SK-N-SH (cell line): ENCODE results near the gene ZMYND8. TPM values are rescaled to one million over a fixed set of nuclear protein-coding genes. Genes with fewer than 3 reads are reported as not detected.

Experiments used
- CTCF ChIA-PET: fragments of 300-600, 350-600 bp; formaldehyde crosslinking; extraction: SDS; loops from one replicate; lab custom pipeline; 2021; lab: Yijun Ruan, JAX
- POLR2A ChIA-PET: fragments of 350-600 bp; sonication (Branson Sonifier 250); formaldehyde crosslinking; extraction: SDS; loops from one replicate; lab custom pipeline; 2020; ENCODE audit warnings: antibody characterized with exemption, inconsistent platforms; lab: Yijun Ruan, JAX
- DNase-seq: peaks from one replicate; pipeline ENCODE4 v3.0.0; 2012
- H2AFZ ChIP-seq: fragments of 200-600 bp; sonication (generic); 2 replicates; pipeline ENCODE4 v1.8.1; 2016; ENCODE audit warnings: antibody characterized with exemption, mild to moderate bottlenecking, low read depth
- H3F3A ChIP-seq: fragments of 200-600 bp; sonication (generic); replicated peaks from 2 replicates; pipeline ENCODE3; 2016; ENCODE audit warnings: antibody characterized with exemption, mild to moderate bottlenecking; ENCODE audit not compliant: insufficient read depth
- H3K27ac ChIP-seq, 2 experiments: fragments of 200-500 bp in 1 of 2; fragments of 200-600 bp in 1 of 2; sonication (Bioruptor generic) in 1 of 2; sonication (generic), shearing (Covaris generic) in 1 of 2; 2 replicates each; pipeline versions ENCODE4 v1.5.1 to v1.6.1; 2014 to 2016; ENCODE audit warnings: low read depth in 2 of 2, inconsistent platforms in 1 of 2, low read length in 1 of 2, mild to moderate bottlenecking in 1 of 2, mixed read lengths in 1 of 2
- H3K27me3 ChIP-seq: fragments of 200-600 bp; sonication (generic), shearing (Covaris generic); 2 replicates; pipeline ENCODE4 v1.6.1; 2016; ENCODE audit warnings: mixed run types; ENCODE audit not compliant: insufficient read depth
- H3K36me3 ChIP-seq, 2 experiments: fragments of 200-500 bp in 1 of 2; fragments of 200-600 bp in 1 of 2; sonication (Bioruptor generic) in 1 of 2; sonication (generic) in 1 of 2; replicated peaks in 1 of 2; 2 replicates each; pipeline versions ENCODE3 to v1.5.1; 2014 to 2016; ENCODE audit warnings: low read length in 1 of 2, mild to moderate bottlenecking in 1 of 2; ENCODE audit not compliant: insufficient read depth in 2 of 2, control insufficient read depth in 1 of 2
- H3K4me1 ChIP-seq, 2 experiments: fragments of 200-500 bp in 1 of 2; fragments of 200-600 bp in 1 of 2; sonication (Bioruptor generic) in 1 of 2; sonication (generic), shearing (Covaris generic) in 1 of 2; 2 replicates each; pipeline versions ENCODE4 v1.5.1 to v1.6.1; 2014 to 2016; ENCODE audit warnings: low read depth in 1 of 2, low read length in 1 of 2, mixed run types in 1 of 2; ENCODE audit not compliant: insufficient read depth in 2 of 2, control insufficient read depth in 1 of 2
- H3K4me2 ChIP-seq: fragments of 200-600 bp; sonication (generic), shearing (Covaris generic); 2 replicates; pipeline ENCODE4 v1.6.1; 2017; ENCODE audit warnings: mixed run types
- H3K4me3 ChIP-seq, 2 experiments: fragments of 200-500 bp in 1 of 2; fragments of 200-600 bp in 1 of 2; sonication (Bioruptor generic) in 1 of 2; sonication (generic), shearing (Covaris generic) in 1 of 2; 2 replicates each; pipeline versions ENCODE4 v1.5.1 to v1.8.1; 2014 to 2016; ENCODE audit warnings: low read depth in 2 of 2, inconsistent platforms in 1 of 2, low read length in 1 of 2, mild to moderate bottlenecking in 1 of 2, mixed read lengths in 1 of 2, moderate library complexity in 1 of 2
- H3K79me2 ChIP-seq: fragments of 200-600 bp; sonication (generic); 2 replicates; pipeline ENCODE4 v1.8.1; 2017; ENCODE audit warnings: mild to moderate bottlenecking; ENCODE audit not compliant: insufficient read depth
- H3K9ac ChIP-seq: fragments of 200-600 bp; sonication (generic); 2 replicates; pipeline ENCODE4 v1.6.1; 2017; ENCODE audit warnings: mixed run types
- H3K9me2 ChIP-seq: fragments of 200-600 bp; sonication (generic); 2 replicates; pipeline ENCODE4 v1.6.1; 2017; ENCODE audit warnings: mixed run types
- H3K9me3 ChIP-seq: fragments of 200-600 bp; sonication (generic); 2 replicates; pipeline ENCODE4 v1.6.1; 2017; ENCODE audit warnings: mixed run types, mild to moderate bottlenecking, moderate library complexity
- H4K20me1 ChIP-seq: fragments of 200-600 bp; sonication (generic); 2 replicates; pipeline ENCODE4 v1.6.1; 2017; ENCODE audit warnings: mild to moderate bottlenecking, mixed run types; ENCODE audit not compliant: insufficient read depth
- CHD2 ChIP-seq: fragments of 150-350 bp; IDR thresholded peaks from 2 replicates; pipeline ENCODE4 v1.6.1; 2018; ENCODE audit warnings: low read length; ENCODE audit not compliant: partially characterized antibody
- CTCF ChIP-seq: fragments of 200-600 bp; sonication (generic); IDR thresholded peaks from 2 replicates; pipeline ENCODE4 v1.6.1; 2017; ENCODE audit warnings: antibody characterized with exemption, mild to moderate bottlenecking, moderate library complexity
- ELF1 ChIP-seq: IDR thresholded peaks from 2 replicates; pipeline ENCODE4 v1.4.0; 2012
- EP300 ChIP-seq, 2 experiments: IDR thresholded peaks; 2 replicates each; pipeline versions ENCODE4 v1.4.0 to v1.6.1; 2012; ENCODE audit warnings: borderline replicate concordance in 1 of 2, low read depth in 1 of 2, low read length in 1 of 2
- FOSL2 ChIP-seq: IDR thresholded peaks from 2 replicates; pipeline ENCODE4 v1.4.0; 2012; ENCODE audit warnings: low read depth, mild to moderate bottlenecking, moderate library complexity, borderline replicate concordance
- GABPA ChIP-seq: IDR thresholded peaks from 2 replicates; pipeline ENCODE4 v1.4.0; 2012; ENCODE audit warnings: low read depth, mild to moderate bottlenecking
- GATA2 ChIP-seq: sonication (generic); formaldehyde crosslinking; IDR thresholded peaks from 2 replicates; pipeline ENCODE4 v1.5.0; 2020; ENCODE audit warnings: mild to moderate bottlenecking, missing genetic modification reagents
- IRF3 ChIP-seq: fragments of 150-350 bp; IDR thresholded peaks from 2 replicates; pipeline ENCODE4 v1.6.1; 2016; ENCODE audit warnings: mild to moderate bottlenecking, low read depth, low read length
- JUND ChIP-seq: IDR thresholded peaks from 2 replicates; pipeline ENCODE4 v1.4.0; 2012
- MEF2A ChIP-seq: IDR thresholded peaks from 2 replicates; pipeline ENCODE4 v1.4.0; 2012; ENCODE audit warnings: low read depth, borderline replicate concordance
- MXI1 ChIP-seq: IDR thresholded peaks from 2 replicates; pipeline ENCODE4 v1.6.1; 2012; ENCODE audit warnings: mild to moderate bottlenecking, low read depth, low read length, improper control_type of control experiment
- NRF1 ChIP-seq: IDR thresholded peaks from 2 replicates; pipeline ENCODE4 v1.6.1; 2012; ENCODE audit warnings: low read depth, mild to moderate bottlenecking, low read length
- POLR2AphosphoS5 ChIP-seq: IDR thresholded peaks from 2 replicates; pipeline ENCODE4 v1.6.1; 2012; ENCODE audit warnings: low read depth, low read length
- RAD21 ChIP-seq: IDR thresholded peaks from 2 replicates; pipeline ENCODE4 v1.6.1; 2012; ENCODE audit warnings: mild to moderate bottlenecking, low read length
- RCOR1 ChIP-seq: fragments of 150-350 bp; IDR thresholded peaks from 2 replicates; pipeline ENCODE4 v1.6.1; 2017; ENCODE audit warnings: antibody characterized with exemption, low read length
- RFX5 ChIP-seq: IDR thresholded peaks from 2 replicates; pipeline ENCODE4 v1.6.1; 2012; ENCODE audit warnings: mild to moderate bottlenecking, improper control_type of control experiment, low read length
- RXRA ChIP-seq: IDR thresholded peaks from 2 replicates; pipeline ENCODE4 v1.4.0; 2012; ENCODE audit warnings: low read depth, mild to moderate bottlenecking, borderline replicate concordance
- SIN3A ChIP-seq: IDR thresholded peaks from 2 replicates; pipeline ENCODE4 v1.6.1; 2012; ENCODE audit warnings: low read depth, mild to moderate bottlenecking, low read length, moderate library complexity, borderline replicate concordance
- SMC3 ChIP-seq: IDR thresholded peaks from 2 replicates; pipeline ENCODE4 v1.6.1; 2012; ENCODE audit warnings: low read depth, low read length, improper control_type of control experiment
- TCF12 ChIP-seq: IDR thresholded peaks from 2 replicates; pipeline ENCODE4 v1.4.0; 2012
- TEAD4 ChIP-seq: IDR thresholded peaks from 2 replicates; pipeline ENCODE4 v1.4.0; 2012; ENCODE audit warnings: mild to moderate bottlenecking, borderline replicate concordance; ENCODE audit not compliant: insufficient read depth
- ZBTB33 ChIP-seq: IDR thresholded peaks from 2 replicates; pipeline ENCODE4 v1.4.0; 2012; ENCODE audit warnings: low read depth, borderline replicate concordance
- WGBS: methylation state at CpG from one replicate; pipeline ENCODE4 v1.1.6; 2017; ENCODE audit warnings: low lambda C conversion rate; 5-methylcytosine and 5-hydroxymethylcytosine counted together
- polyA plus RNA-seq, 3 experiments: library from polyadenylated mRNA; depleted of rRNA; stranded (reverse); fragments of >200 nt; gene quantifications; 2 replicates each; pipeline ENCODE4 v1.2.3, GENCODE V29; 2012
- TF ChIP-seq, protein P1 (sequence below): IDR thresholded peaks from 2 replicates; pipeline ENCODE4; 2012
- TF ChIP-seq, protein P2 (sequence below): IDR thresholded peaks from 2 replicates; pipeline ENCODE4 v1.4.0; 2012; ENCODE audit warnings: low read depth, borderline replicate concordance
- TF ChIP-seq, protein P3 (sequence below): fragments of 150-350 bp; IDR thresholded peaks from 2 replicates; pipeline ENCODE4 v1.6.1; 2017; ENCODE audit warnings: antibody characterized with exemption, low read length, low read depth, borderline replicate concordance

The ZMYND8 gene
- polyA plus RNA-seq, 1 of the 3 experiments (the other 2 are of a cell fraction): 25.3 TPM

GRCh38 chr20:47196091-47197081 lies 160.1 kb downstream of the ZMYND8 start:
- no peak overlapping the region for H3K4me2 ChIP-seq
- ChIA-PET POLR2A (interaction anchor here (1.0 kb wide), 1 partner anchor 305 kb away, joined by 3 read pairs; the partner anchor contains the start of gene NCOA3), CTCF (interaction anchor here (0.6 to 16.2 kb wide), 40 partner anchors 9 to 1386 kb away, joined by 3 to 323 read pairs (median 4); no protein-coding TSS in a partner anchor)
- H3K36me3 ChIP-seq: no peaks in the 10 kb centered on the region
- H3K79me2 ChIP-seq: no peaks in the 10 kb centered on the region
- H3K27me3 ChIP-seq: no peaks in the 10 kb centered on the region
- peak; percentile 83 for DNase-seq
- H2AFZ ChIP-seq: no peak overlapping the region; the same call in 1 of the 2 replicates
- WGBS: 44% methylated on average over 34 of the region's 34 CpGs
- H3K4me3 ChIP-seq: no peak overlapping the region; a peak in 1 of 4 replicates
- no peaks in the 10 kb centered on the region for H3F3A ChIP-seq
- H3K4me1 ChIP-seq: peaks cover 0 to 2% of the 10 kb centered on the region in 2 experiments; a peak in 1 of 4 replicates
- no peak for TF ChIP-seq TCF12
- no peak for TF ChIP-seq ELF1
- TF ChIP-seq NRF1: no peak
- peak; percentile 93 for TF ChIP-seq RAD21
- TF ChIP-seq MXI1: no peak
- no peak for TF ChIP-seq CHD2
- no peak for TF ChIP-seq RXRA
- TF ChIP-seq, protein P1, sequence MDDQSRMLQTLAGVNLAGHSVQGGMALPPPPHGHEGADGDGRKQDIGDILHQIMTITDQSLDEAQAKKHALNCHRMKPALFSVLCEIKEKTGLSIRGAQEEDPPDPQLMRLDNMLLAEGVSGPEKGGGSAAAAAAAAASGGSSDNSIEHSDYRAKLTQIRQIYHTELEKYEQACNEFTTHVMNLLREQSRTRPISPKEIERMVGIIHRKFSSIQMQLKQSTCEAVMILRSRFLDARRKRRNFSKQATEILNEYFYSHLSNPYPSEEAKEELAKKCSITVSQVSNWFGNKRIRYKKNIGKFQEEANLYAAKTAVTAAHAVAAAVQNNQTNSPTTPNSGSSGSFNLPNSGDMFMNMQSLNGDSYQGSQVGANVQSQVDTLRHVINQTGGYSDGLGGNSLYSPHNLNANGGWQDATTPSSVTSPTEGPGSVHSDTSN: no peak
- no peak for TF ChIP-seq FOSL2
- peak; percentile 95 for TF ChIP-seq SMC3
- TF ChIP-seq GABPA: no peak
- TF ChIP-seq SIN3A: no peak
- no peak for TF ChIP-seq JUND
- no peak for TF ChIP-seq MEF2A
- TF ChIP-seq EP300 (IDR thresholded peaks at IDR 0.05; ENCODE audit: borderline replicate concordance in 1 of 2, low read depth in 1 of 2, low read length in 1 of 2): no peak
- peak; percentile 19; the same call in 1 of the 2 replicates for TF ChIP-seq RFX5
- TF ChIP-seq RCOR1: no peak
- peak; percentile 94 for TF ChIP-seq CTCF
- TF ChIP-seq IRF3: no peak
- TF ChIP-seq TEAD4: no peak
- no peak for TF ChIP-seq GATA2 (CRISPR knock-in tag)
- TF ChIP-seq, protein P2, sequence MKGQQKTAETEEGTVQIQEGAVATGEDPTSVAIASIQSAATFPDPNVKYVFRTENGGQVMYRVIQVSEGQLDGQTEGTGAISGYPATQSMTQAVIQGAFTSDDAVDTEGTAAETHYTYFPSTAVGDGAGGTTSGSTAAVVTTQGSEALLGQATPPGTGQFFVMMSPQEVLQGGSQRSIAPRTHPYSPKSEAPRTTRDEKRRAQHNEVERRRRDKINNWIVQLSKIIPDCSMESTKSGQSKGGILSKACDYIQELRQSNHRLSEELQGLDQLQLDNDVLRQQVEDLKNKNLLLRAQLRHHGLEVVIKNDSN: no peak
- no peak for TF ChIP-seq POLR2AphosphoS5
- TF ChIP-seq, protein P3, sequence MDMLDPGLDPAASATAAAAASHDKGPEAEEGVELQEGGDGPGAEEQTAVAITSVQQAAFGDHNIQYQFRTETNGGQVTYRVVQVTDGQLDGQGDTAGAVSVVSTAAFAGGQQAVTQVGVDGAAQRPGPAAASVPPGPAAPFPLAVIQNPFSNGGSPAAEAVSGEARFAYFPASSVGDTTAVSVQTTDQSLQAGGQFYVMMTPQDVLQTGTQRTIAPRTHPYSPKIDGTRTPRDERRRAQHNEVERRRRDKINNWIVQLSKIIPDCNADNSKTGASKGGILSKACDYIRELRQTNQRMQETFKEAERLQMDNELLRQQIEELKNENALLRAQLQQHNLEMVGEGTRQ: no peak
- TF ChIP-seq ZBTB33: no peak
- H3K9me2 ChIP-seq: no peaks in the 10 kb centered on the region
- no peak overlapping the region for H3K9ac ChIP-seq
- no peaks in the 10 kb centered on the region for H3K9me3 ChIP-seq
- no peaks in the 10 kb centered on the region for H4K20me1 ChIP-seq
- H3K27ac ChIP-seq: no peak overlapping the region
